ENCODE results near the gene POMT1.

Gene POMT1

DNA sequence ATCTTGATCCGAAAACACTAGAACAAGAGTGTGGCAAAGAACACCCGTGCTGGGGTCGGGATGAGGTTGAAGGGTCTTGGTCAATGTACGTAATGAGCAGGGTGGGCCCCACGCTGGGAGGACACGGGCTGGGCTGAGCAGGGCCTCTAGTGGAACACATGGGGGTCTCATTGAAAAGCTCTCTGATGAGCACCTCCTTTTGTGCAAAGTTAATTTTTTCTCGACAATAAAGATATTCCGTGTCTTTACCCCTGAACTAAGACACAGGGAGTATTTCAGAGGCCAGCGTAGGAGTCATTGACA, 20.3 kb downstream of the POMT1 start:
- no peak for TF ChIP-seq ZC3H10 (CRISPR knock-in tag; IDR thresholded peaks at IDR 0.05)
- TF ChIP-seq PPARA (CRISPR knock-in tag; IDR thresholded peaks at IDR 0.05; ENCODE audit: borderline replicate concordance) = no peak
- no peak for TF ChIP-seq OSR1 (CRISPR knock-in tag; IDR thresholded peaks at IDR 0.05)
- ATAC-seq = no peak

DNA sequence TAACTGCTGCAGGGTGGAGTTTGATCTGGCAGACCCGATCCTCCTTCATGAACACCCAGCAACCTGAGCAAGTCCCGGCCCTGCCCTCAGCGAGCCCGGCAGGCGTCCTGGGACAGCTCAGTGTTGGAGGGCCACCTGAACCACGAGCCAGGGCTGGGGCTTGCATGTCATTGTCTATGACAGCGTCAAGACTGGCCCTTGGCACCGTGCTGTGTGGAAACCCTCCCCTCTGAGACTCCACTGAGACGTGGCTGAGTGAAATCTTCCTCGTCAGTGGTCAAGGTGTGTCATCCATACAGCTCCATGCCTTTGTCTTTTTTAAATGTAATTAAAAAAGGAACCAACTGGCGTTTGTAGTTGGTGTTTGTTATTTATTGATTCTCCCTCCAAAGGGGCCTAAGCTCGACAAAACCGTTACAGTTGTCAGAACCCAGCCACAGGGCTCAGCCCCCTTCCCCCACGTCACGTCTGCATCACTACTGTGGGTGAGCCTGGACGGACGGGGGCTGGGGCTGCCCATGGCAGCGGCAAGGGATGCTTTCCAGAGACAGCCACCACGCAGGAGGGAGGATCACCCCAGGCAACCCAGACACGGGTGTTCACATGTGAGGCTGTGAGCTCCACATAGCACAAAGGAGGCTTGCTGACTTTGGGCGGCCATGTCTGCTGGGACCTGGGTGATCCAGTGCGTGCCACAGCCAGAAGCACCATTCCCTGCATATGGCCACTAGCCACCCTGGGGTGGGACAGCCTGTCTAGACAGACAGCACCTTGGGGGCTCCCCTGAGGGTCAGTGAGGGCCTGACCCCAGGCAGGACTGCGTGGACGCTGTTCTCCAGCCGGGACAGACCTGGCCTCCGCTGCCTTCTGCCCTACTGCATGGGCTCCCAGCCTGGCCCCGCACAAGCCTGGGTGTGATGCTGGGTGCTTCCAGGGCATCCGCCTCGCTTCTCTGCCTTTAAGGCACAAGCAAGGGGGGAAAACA, 21.0 kb downstream of the POMT1 start:
- ATAC-seq = no peak
- no peak for TF ChIP-seq ZNF70 (CRISPR knock-in tag; IDR thresholded peaks at IDR 0.05)
- no peak for TF ChIP-seq TCF4 (CRISPR knock-in tag; IDR thresholded peaks at IDR 0.05; ENCODE audit: borderline replicate concordance)
- TF ChIP-seq ZC3H10 (CRISPR knock-in tag; IDR thresholded peaks at IDR 0.05) = no peak
- TF ChIP-seq ISL1 (CRISPR knock-in tag; IDR thresholded peaks at IDR 0.05) = no peak
- TF ChIP-seq, protein P1, sequence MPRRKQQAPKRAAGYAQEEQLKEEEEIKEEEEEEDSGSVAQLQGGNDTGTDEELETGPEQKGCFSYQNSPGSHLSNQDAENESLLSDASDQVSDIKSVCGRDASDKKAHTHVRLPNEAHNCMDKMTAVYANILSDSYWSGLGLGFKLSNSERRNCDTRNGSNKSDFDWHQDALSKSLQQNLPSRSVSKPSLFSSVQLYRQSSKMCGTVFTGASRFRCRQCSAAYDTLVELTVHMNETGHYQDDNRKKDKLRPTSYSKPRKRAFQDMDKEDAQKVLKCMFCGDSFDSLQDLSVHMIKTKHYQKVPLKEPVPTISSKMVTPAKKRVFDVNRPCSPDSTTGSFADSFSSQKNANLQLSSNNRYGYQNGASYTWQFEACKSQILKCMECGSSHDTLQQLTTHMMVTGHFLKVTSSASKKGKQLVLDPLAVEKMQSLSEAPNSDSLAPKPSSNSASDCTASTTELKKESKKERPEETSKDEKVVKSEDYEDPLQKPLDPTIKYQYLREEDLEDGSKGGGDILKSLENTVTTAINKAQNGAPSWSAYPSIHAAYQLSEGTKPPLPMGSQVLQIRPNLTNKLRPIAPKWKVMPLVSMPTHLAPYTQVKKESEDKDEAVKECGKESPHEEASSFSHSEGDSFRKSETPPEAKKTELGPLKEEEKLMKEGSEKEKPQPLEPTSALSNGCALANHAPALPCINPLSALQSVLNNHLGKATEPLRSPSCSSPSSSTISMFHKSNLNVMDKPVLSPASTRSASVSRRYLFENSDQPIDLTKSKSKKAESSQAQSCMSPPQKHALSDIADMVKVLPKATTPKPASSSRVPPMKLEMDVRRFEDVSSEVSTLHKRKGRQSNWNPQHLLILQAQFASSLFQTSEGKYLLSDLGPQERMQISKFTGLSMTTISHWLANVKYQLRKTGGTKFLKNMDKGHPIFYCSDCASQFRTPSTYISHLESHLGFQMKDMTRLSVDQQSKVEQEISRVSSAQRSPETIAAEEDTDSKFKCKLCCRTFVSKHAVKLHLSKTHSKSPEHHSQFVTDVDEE (CRISPR knock-in tag; IDR thresholded peaks at IDR 0.05) = no peak
- TF ChIP-seq GLIS3 (CRISPR knock-in tag; IDR thresholded peaks at IDR 0.05) = no peak
- TF ChIP-seq POU6F1 (CRISPR knock-in tag; IDR thresholded peaks at IDR 0.05; ENCODE audit: borderline replicate concordance, low read depth) = no peak
- TF ChIP-seq CSDC2 (CRISPR knock-in tag; IDR thresholded peaks at IDR 0.05) = no peak
- TF ChIP-seq ZFP3 (CRISPR knock-in tag; IDR thresholded peaks at IDR 0.05) = no peak
- TF ChIP-seq RARB (CRISPR knock-in tag; IDR thresholded peaks at IDR 0.05) = no peak
- TF ChIP-seq PATZ1 (CRISPR knock-in tag; IDR thresholded peaks at IDR 0.05; ENCODE audit: borderline replicate concordance) = no peak
- no peak for TF ChIP-seq CREB5 (CRISPR knock-in tag; IDR thresholded peaks at IDR 0.05; ENCODE audit: low read depth)
- no peak for TF ChIP-seq ESRRG (CRISPR knock-in tag; IDR thresholded peaks at IDR 0.05)
- no peak for TF ChIP-seq SNAI2 (CRISPR knock-in tag; IDR thresholded peaks at IDR 0.05)
- no peak for TF ChIP-seq ARNTL (CRISPR knock-in tag; IDR thresholded peaks at IDR 0.05; ENCODE audit: borderline replicate concordance, low read depth)

- ATAC-seq = no peak
- TF ChIP-seq ZFP30 (CRISPR knock-in tag; IDR thresholded peaks at IDR 0.05) (no peak), GLIS3 (CRISPR knock-in tag; IDR thresholded peaks at IDR 0.05) (no peak), PATZ1 (CRISPR knock-in tag; IDR thresholded peaks at IDR 0.05; ENCODE audit: borderline replicate concordance) (no peak), ZFP3 (CRISPR knock-in tag; IDR thresholded peaks at IDR 0.05) (no peak), TCF4 (CRISPR knock-in tag; IDR thresholded peaks at IDR 0.05; ENCODE audit: borderline replicate concordance) (no peak), SNAI2 (CRISPR knock-in tag; IDR thresholded peaks at IDR 0.05) (no peak), CREB5 (CRISPR knock-in tag; IDR thresholded peaks at IDR 0.05; ENCODE audit: low read depth) (no peak), ESRRG (CRISPR knock-in tag; IDR thresholded peaks at IDR 0.05) (no peak)
- TF ChIP-seq, protein P1 (CRISPR knock-in tag; IDR thresholded peaks at IDR 0.05) = no peak
- TF ChIP-seq, protein P2, sequence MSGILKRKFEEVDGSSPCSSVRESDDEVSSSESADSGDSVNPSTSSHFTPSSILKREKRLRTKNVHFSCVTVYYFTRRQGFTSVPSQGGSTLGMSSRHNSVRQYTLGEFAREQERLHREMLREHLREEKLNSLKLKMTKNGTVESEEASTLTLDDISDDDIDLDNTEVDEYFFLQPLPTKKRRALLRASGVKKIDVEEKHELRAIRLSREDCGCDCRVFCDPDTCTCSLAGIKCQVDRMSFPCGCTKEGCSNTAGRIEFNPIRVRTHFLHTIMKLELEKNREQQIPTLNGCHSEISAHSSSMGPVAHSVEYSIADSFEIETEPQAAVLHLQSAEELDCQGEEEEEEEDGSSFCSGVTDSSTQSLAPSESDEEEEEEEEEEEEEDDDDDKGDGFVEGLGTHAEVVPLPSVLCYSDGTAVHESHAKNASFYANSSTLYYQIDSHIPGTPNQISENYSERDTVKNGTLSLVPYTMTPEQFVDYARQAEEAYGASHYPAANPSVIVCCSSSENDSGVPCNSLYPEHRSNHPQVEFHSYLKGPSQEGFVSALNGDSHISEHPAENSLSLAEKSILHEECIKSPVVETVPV (CRISPR knock-in tag; IDR thresholded peaks at IDR 0.05) = no peak
Observed at GRCh38 chr9:131524665-131525315, 22.1 kb downstream of the POMT1 start.
